Epithelial cell of prostate (primary cell): Measurements from ENCODE around the gene PRDM16.
"Not testable (repeated sequence)": the region's sequence is repeated elsewhere in the genome, so short reads cannot be mapped to it uniquely, and the experiment has no call there.

ENCODE experiments used
- DNase-seq: peaks from one replicate; pipeline ENCODE4 v3.0.0-alpha.2; 2011; ENCODE audit warnings: low read depth, low spot score
- H3K27ac ChIP-seq: fragments of 450-650 bp; 2 replicates; pipeline ENCODE4 v1.5.1; 2017; ENCODE audit warnings: mild to moderate bottlenecking

The PRDM16 gene

GRCh38 chr1:3278416-3279181, 209.6 kb downstream of the PRDM16 start:
- H3K27ac ChIP-seq, result no peak overlapping the region
- no peak for DNase-seq

- DNase-seq, result no peak
- no peak overlapping the region for H3K27ac ChIP-seq
Observed at GRCh38 chr1:3279182-3279470, 210.1 kb downstream of the PRDM16 start.

GRCh38 chr1:3281735-3282134, 212.7 kb downstream of the PRDM16 start:
- no peak overlapping the region for H3K27ac ChIP-seq
- DNase-seq, result no peak

GRCh38 chr1:3282186-3282585, 213.2 kb downstream of the PRDM16 start:
- no peak for DNase-seq
- H3K27ac ChIP-seq, result no peak overlapping the region

- DNase-seq, result no peak
- no peak overlapping the region for H3K27ac ChIP-seq
Observed at GRCh38 chr1:3282656-3283430, 213.8 kb downstream of the PRDM16 start.

- no peak for DNase-seq
- H3K27ac ChIP-seq, result no peak overlapping the region
Observed at GRCh38 chr1:3283849-3284248, 214.8 kb downstream of the PRDM16 start.

GRCh38 chr1:3284691-3285090, 215.7 kb downstream of the PRDM16 start:
- H3K27ac ChIP-seq, result no peak overlapping the region
- no peak for DNase-seq

GRCh38 chr1:3285106-3285740, 216.2 kb downstream of the PRDM16 start:
- no peak for DNase-seq
- H3K27ac ChIP-seq, result no peak overlapping the region

- not testable (repeated sequence) for H3K27ac ChIP-seq, DNase-seq
Observed at GRCh38 chr1:3287095-3287494, 218.1 kb downstream of the PRDM16 start.

- no peak overlapping the region for H3K27ac ChIP-seq
- DNase-seq, result no peak
Observed at GRCh38 chr1:3287656-3288160, 218.7 kb downstream of the PRDM16 start.

GRCh38 chr1:3289502-3289901, 220.5 kb downstream of the PRDM16 start:
- H3K27ac ChIP-seq, result no peak overlapping the region
- DNase-seq, result no peak

GRCh38 chr1:3290438-3290837, 221.4 kb downstream of the PRDM16 start:
- DNase-seq, result no peak
- H3K27ac ChIP-seq, result no peak overlapping the region

GRCh38 chr1:3290915-3291314, 221.9 kb downstream of the PRDM16 start:
- DNase-seq, result no peak

GRCh38 chr1:3292051-3292722, 223.2 kb downstream of the PRDM16 start:
- no peak for DNase-seq
- H3K27ac ChIP-seq, result no peak overlapping the region

More at GRCh38 chr1:3290915-3291314, 221.9 kb downstream of the PRDM16 start:
- H3K27ac ChIP-seq, result no peak overlapping the region

GRCh38 chr1:3292868-3293562, 224.0 kb downstream of the PRDM16 start:
- H3K27ac ChIP-seq, result no peak overlapping the region
- no peak for DNase-seq

- H3K27ac ChIP-seq, result no peak overlapping the region
- DNase-seq, result no peak
Observed at GRCh38 chr1:3293563-3294080, 224.6 kb downstream of the PRDM16 start.

- no peak for DNase-seq
- no peak overlapping the region for H3K27ac ChIP-seq
Observed at GRCh38 chr1:3294450-3294849, 225.4 kb downstream of the PRDM16 start.

GRCh38 chr1:3295846-3296245, 226.8 kb downstream of the PRDM16 start:
- no peak overlapping the region for H3K27ac ChIP-seq
- DNase-seq, result no peak

- DNase-seq, result no peak
Observed at GRCh38 chr1:3296326-3296725, 227.3 kb downstream of the PRDM16 start.

GRCh38 chr1:3296826-3297225, 227.8 kb downstream of the PRDM16 start:
- H3K27ac ChIP-seq, result no peak overlapping the region
- no peak for DNase-seq

More at GRCh38 chr1:3296326-3296725, 227.3 kb downstream of the PRDM16 start:
- no peak overlapping the region for H3K27ac ChIP-seq
